ENCODE data around the gene DPP6. TPM values are rescaled to one million over a fixed set of nuclear protein-coding genes. Genes with fewer than 3 reads are reported as not detected.
"Not testable (repeated sequence)": the region's sequence is repeated elsewhere in the genome, so short reads cannot be mapped to it uniquely, and the experiment has no call there.

The DPP6 gene
- total and polyA plus RNA-seq, 4 experiments from 2014 or later: not detected

DNA sequence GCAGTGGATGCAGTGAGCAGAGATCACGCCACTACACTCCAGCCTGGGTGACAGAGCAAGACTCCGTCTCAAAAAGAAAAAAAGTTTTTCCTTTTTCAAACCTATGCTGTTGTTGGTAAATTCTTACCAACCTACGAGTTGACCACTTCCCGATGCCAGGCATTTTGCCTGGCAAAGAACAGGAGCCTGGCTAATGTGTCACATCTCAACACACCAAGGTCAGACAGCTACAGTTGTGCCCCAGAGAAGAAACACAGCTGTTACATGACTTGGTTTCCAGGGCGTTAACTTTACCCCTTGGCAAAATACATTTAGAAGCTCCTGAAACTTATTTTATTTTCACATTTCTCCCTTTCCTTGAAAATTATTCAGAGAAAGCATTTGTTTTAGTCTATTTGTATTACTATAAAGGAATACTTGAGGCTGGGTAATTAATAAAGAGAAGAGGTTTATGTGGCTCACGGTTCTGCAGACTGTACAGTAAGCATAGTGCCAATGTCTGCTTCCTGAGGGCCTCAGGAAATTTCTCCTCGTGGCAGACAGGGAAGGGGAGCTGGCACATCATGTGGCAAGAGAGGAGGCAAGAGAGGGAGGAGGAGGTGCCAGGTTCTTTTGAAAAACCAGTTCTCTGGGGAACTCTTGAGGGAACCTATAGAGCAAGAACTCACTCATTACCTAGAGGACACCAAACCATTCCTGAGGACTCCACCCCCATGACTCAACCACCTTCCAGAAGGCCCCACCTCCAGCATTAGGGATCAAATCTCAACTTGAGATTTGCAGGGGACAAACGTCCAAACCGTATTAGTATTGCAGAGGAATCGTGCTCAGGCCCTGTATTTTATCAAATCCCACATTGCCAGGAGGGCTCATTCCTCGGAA is 867.4 kb downstream of the DPP6 start:
- H3K36me3 ChIP-seq (ENCODE audit: insufficient read depth, low read length): no peaks in the 10 kb centered on the region
- Mint-ChIP-seq H3K9me3 (peaks cover 0 to 2% (median 0%) of the 10 kb centered on the region in 8 donors), H3K4me3 (no peak overlapping the region), H3K27me3 (peaks cover 8 to 15% of the 10 kb centered on the region in 2 donors), H3K27ac (no peak overlapping the region), H3K36me3 (no peaks in the 10 kb centered on the region), H3K4me1 (peaks cover 0 to 1% (median 0%) of the 10 kb centered on the region in 4 donors)
- DNase-seq: no peak
- H3K27ac ChIP-seq (ENCODE audit: low read depth, low read length): no peak overlapping the region
- no peaks in the 10 kb centered on the region for H3K9me3 ChIP-seq (ENCODE audit: control insufficient read depth in 1 of 2, low read length in 2 of 2)
- no peak overlapping the region for H3K4me3 ChIP-seq (ENCODE audit: low read length in 2 of 2)
- H3K27me3 ChIP-seq (ENCODE audit: insufficient read depth, low read length): no peaks in the 10 kb centered on the region
- intact Hi-C loops (cut with micrococcal nuclease): no loop called here
- ChIA-PET POLR2A (ENCODE audit: partially characterized antibody) (no interaction called here), CTCF (ENCODE audit: partially characterized antibody) (interaction anchor here (1.0 to 1.7 kb wide), 3 partner anchors 8 to 34 kb away, joined by 3 to 7 read pairs (median 3); no protein-coding TSS in a partner anchor)
- no peaks in the 10 kb centered on the region for H3K4me1 ChIP-seq (ENCODE audit: insufficient read depth, low read length)

DNA sequence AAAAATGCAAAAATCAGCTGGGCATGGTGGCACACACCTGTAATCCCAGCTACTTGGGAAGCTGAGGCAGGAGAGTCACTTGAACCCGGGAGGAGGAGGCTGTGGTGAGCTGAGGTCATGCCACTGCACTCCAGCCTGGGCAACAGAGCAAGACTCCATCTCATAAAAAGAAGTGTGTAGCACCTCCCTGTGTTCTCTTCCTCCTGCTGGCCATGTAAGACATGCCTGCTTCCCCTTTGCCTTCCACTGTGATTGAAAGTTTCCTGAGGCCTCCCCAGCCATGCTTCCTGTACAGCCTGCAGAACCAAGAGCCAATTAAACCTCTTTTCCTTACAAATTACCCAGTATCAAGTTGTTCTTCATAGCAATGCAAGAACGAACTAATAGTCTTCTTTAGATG is 870.3 kb downstream of the DPP6 start:
- H3K4me3 ChIP-seq (ENCODE audit: low read length in 2 of 2); H3K9me3 ChIP-seq (ENCODE audit: control insufficient read depth in 1 of 2, low read length in 2 of 2); H3K4me1 ChIP-seq (ENCODE audit: insufficient read depth, low read length); H3K9me3 Mint-ChIP-seq; H3K27me3 Mint-ChIP-seq; H3K27me3 ChIP-seq (ENCODE audit: insufficient read depth, low read length); POLR2A ChIA-PET (ENCODE audit: partially characterized antibody); intact Hi-C loops (cut with micrococcal nuclease); H3K36me3 ChIP-seq (ENCODE audit: insufficient read depth, low read length); H3K27ac ChIP-seq (ENCODE audit: low read depth, low read length); DNase-seq; H3K36me3 Mint-ChIP-seq; H3K4me3 Mint-ChIP-seq; H3K27ac Mint-ChIP-seq; H3K4me1 Mint-ChIP-seq: not testable (repeated sequence)
- CTCF ChIA-PET (ENCODE audit: partially characterized antibody): interaction anchor here (0.6 to 4.1 kb wide), 6 partner anchors 9 to 423 kb away, joined by 3 to 39 read pairs (median 4); no protein-coding TSS in a partner anchor

DNA sequence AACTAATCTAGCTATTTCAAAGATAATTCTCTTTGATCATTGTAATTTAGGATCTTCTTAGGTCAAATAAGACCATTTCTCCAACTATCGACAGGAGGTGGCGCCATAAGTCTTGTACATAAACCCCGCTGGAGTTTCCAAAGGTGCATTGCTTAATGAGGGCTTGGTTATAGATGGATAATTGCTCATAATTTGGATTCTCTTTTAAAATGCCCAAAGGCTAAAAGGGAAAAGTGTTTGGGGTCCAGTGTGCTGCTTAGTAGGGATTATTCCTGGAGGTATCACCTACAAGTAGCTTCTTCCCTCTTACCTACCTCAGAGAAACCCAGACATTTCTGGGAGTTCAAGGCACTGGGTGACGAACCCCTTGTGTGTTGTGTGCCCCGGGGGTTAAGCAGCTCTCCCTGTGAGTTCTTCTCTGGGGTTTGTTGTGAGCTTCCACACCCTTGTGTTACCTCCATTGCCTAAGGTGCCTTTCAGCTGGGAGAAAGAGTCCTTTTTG is 875.5 kb downstream of the DPP6 start:
- Histone ChIP-seq H3K36me3 (ENCODE audit: insufficient read depth, low read length) (peaks cover 4% of the 10 kb centered on the region), H3K4me3 (ENCODE audit: low read length in 2 of 2) (peak overlapping the region; percentile 74 to 89), H3K4me1 (ENCODE audit: insufficient read depth, low read length) (peaks cover 25% of the 10 kb centered on the region), H3K27me3 (ENCODE audit: insufficient read depth, low read length) (no peaks in the 10 kb centered on the region), H3K9me3 (ENCODE audit: control insufficient read depth in 1 of 2, low read length in 2 of 2) (no peaks in the 10 kb centered on the region), H3K27ac (ENCODE audit: low read depth, low read length) (peak overlapping the region; percentile 85)
- peaks cover 22 to 42% (median 32%) of the 10 kb centered on the region in 4 donors for H3K4me1 Mint-ChIP-seq
- H3K9me3 Mint-ChIP-seq: peaks cover 0 to 2% (median 0%) of the 10 kb centered on the region in 8 donors
- peak overlapping the region; percentile 91 to 98 (median 94) for H3K4me3 Mint-ChIP-seq
- intact Hi-C loops (cut with micrococcal nuclease): loop anchor here (1.0 to 5.0 kb wide), 16 partner anchors 14 to 1965 kb away; partner anchors contain the start of genes INSIG1, LMBR1, PAXIP1 and RNF32
- H3K36me3 Mint-ChIP-seq: peaks cover 5 to 11% of the 10 kb centered on the region in 2 donors
- DNase-seq: peak; percentile 76 to 84 (median 77)
- H3K27ac Mint-ChIP-seq: peak overlapping the region; percentile 95 to 99 (median 98)
- ChIA-PET POLR2A (ENCODE audit: partially characterized antibody) (interaction anchor here (1.1 to 2.9 kb wide), 13 partner anchors 14 to 417 kb away, joined by 3 to 46 read pairs (median 6); partner anchors contain the start of genes INSIG1 and PAXIP1), CTCF (ENCODE audit: partially characterized antibody) (interaction anchor here (0.7 to 5.1 kb wide), 56 partner anchors 9 to 1966 kb away, joined by 3 to 115 read pairs (median 4); partner anchors contain the start of genes LMBR1 and PAXIP1)
- H3K27me3 Mint-ChIP-seq: no peaks in the 10 kb centered on the region

DNA sequence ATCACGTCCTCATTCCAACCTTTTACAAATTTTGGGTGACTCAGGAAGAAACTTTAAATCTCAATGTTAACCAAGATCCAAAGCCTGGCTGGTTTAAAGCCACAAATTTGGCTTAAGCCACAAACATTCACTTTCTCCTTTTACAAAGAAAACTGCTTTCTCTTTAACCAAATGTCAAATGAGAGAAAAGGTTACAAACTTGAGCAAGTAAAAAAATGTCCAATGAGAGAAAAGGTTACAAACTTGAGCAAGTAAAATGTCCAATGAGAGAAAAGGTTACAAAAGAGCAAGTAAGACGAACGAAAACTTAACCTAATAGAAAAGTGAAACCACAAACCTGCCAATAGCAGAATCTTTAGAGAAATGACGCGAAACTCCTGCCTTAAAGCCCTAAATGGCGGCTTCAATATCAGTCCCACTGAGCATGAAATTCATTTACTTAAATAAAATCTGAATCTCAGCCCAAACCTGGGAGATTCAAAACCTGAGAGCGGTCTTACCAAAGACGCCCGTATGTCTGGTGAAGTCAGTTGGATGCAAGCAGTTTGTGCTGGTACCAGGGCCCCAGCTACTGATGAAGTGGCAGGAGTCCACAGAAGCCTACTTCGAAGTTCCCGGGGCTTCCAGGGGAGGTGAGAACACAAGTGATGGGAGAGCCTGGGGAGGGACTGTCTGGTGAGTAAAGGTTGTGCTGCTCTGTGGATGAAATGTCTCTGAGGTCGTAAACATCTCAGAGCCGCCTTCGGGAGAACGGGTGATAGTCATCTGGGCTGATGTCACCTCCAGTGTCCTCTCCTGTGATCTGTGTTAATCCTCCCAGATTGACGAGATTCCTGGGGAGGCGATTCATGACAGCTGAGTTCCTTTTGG is 876.2 kb downstream of the DPP6 start:
- Mint-ChIP-seq H3K9me3 (peaks cover 0 to 3% (median under 1%) of the 10 kb centered on the region in 8 donors), H3K4me1 (peaks cover 22 to 42% (median 32%) of the 10 kb centered on the region in 4 donors), H3K36me3 (peaks cover 7 to 14% of the 10 kb centered on the region in 2 donors), H3K27me3 (no peaks in the 10 kb centered on the region), H3K4me3 (peak overlapping the region; percentile 91 to 98 (median 94)), H3K27ac (peak overlapping the region; percentile 95 to 99 (median 98))
- Histone ChIP-seq H3K27me3 (ENCODE audit: insufficient read depth, low read length) (no peaks in the 10 kb centered on the region), H3K27ac (ENCODE audit: low read depth, low read length) (peak overlapping the region; percentile 85), H3K36me3 (ENCODE audit: insufficient read depth, low read length) (peaks cover 4% of the 10 kb centered on the region), H3K9me3 (ENCODE audit: control insufficient read depth in 1 of 2, low read length in 2 of 2) (no peaks in the 10 kb centered on the region), H3K4me3 (ENCODE audit: low read length in 2 of 2) (peak overlapping the region; percentile 74 to 89), H3K4me1 (ENCODE audit: insufficient read depth, low read length) (peaks cover 25% of the 10 kb centered on the region)
- CTCF ChIA-PET (ENCODE audit: partially characterized antibody): interaction anchor here (0.7 to 5.1 kb wide), 39 partner anchors 9 to 1965 kb away, joined by 3 to 115 read pairs (median 5); partner anchors contain the start of genes LMBR1 and PAXIP1
- POLR2A ChIA-PET (ENCODE audit: partially characterized antibody): interaction anchor here (1.0 to 2.9 kb wide), 13 partner anchors 14 to 416 kb away, joined by 3 to 46 read pairs (median 6); partner anchors contain the start of genes INSIG1 and PAXIP1
- intact Hi-C loops (cut with micrococcal nuclease): loop anchor here (1.0 to 5.0 kb wide), 8 partner anchors 25 to 1964 kb away; partner anchors contain the start of genes INSIG1, LMBR1 and PAXIP1
- DNase-seq: peak; percentile 75 to 96 (median 95)

DNA sequence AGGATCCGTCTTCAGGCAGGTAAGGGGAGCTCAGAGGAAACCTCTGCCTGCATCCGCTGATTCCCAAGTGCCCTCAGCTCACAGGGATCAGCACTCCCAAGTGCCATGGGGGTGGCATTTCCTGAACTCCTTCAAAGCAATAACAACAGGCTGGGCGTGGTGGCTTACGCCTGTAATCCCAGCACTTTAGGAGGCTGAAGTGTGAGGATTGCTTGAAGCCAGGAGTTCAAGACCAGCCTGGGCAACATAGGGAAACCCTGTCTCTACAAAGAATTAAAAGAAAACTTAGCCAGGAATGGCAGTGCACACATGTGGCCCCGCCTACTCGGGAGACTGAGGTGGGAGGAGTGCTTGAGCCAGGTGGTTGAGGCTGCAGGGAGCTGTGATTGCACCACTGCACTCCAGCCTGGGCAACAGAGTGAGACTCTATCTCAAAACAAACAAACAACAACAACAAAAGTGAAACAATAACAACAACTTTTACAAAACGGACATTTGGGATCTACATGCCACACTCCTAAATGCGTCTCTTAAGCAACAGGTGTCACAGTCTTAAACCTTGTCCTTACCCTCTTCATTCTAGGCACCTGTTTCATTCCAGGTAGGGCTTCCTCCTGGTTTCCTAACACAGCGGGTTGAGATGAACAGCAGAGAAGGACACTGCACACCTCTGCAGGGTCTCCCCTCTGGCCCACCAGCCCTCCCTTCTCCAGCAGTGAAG is 877.0 kb downstream of the DPP6 start:
- intact Hi-C loops (cut with micrococcal nuclease): loop anchor here (5.0 kb wide), 3 partner anchors 603 to 1963 kb away; partner anchors contain the start of gene LMBR1
- ChIA-PET POLR2A (ENCODE audit: partially characterized antibody) (interaction anchor here (1.0 to 2.9 kb wide), 5 partner anchors 73 to 372 kb away, joined by 3 to 46 read pairs (median 4); partner anchors contain the start of gene INSIG1), CTCF (ENCODE audit: partially characterized antibody) (interaction anchor here (1.0 to 5.1 kb wide), 8 partner anchors 16 to 1964 kb away, joined by 3 to 115 read pairs (median 14); partner anchors contain the start of genes LMBR1 and PAXIP1)
- peaks cover 25% of the 10 kb centered on the region for H3K4me1 ChIP-seq (ENCODE audit: insufficient read depth, low read length)
- H3K4me3 ChIP-seq (ENCODE audit: low read length in 2 of 2): peak overlapping the region; percentile 74 to 89
- H3K9me3 ChIP-seq (ENCODE audit: control insufficient read depth in 1 of 2, low read length in 2 of 2): no peaks in the 10 kb centered on the region
- no peaks in the 10 kb centered on the region for H3K27me3 Mint-ChIP-seq
- H3K4me1 Mint-ChIP-seq: peaks cover 22 to 42% (median 32%) of the 10 kb centered on the region in 4 donors
- H3K27me3 ChIP-seq (ENCODE audit: insufficient read depth, low read length): no peaks in the 10 kb centered on the region
- H3K4me3 Mint-ChIP-seq: peak overlapping the region; percentile 91 to 98 (median 94)
- H3K27ac ChIP-seq (ENCODE audit: low read depth, low read length): peak overlapping the region; percentile 85
- peaks cover 4% of the 10 kb centered on the region for H3K36me3 ChIP-seq (ENCODE audit: insufficient read depth, low read length)
- no peak for DNase-seq
- H3K27ac Mint-ChIP-seq: peak overlapping the region; percentile 95 to 99 (median 98)
- peaks cover 0 to 9% (median 1%) of the 10 kb centered on the region in 8 donors for H3K9me3 Mint-ChIP-seq
- H3K36me3 Mint-ChIP-seq: peaks cover 15 to 18% of the 10 kb centered on the region in 2 donors

DNA sequence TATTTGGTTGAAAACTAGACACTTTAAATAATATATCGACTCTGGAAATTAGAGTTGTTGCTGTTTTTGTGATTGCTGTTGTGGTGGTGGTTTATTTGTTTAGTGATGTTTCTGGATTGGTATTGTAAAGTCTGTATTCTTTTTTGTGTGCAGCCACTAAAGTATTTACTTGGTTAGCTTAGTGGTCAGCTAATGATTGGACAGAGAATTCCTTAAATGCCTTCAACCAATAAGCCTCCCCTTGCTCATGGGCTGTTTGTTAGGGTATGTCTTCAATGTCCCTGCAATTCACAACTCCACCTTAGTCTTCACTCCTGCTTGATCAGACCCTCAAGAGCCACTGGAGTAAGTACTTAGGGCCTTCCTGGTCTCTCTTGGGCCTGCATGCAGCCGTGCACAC is 879.7 kb downstream of the DPP6 start:
- H3K36me3 Mint-ChIP-seq: peaks cover 28 to 35% of the 10 kb centered on the region in 2 donors
- peaks cover 0 to 23% (median 8%) of the 10 kb centered on the region in 8 donors for H3K9me3 Mint-ChIP-seq
- peaks cover 4% of the 10 kb centered on the region for H3K36me3 ChIP-seq (ENCODE audit: insufficient read depth, low read length)
- H3K4me1 Mint-ChIP-seq: peaks cover 22 to 50% (median 37%) of the 10 kb centered on the region in 4 donors
- no peak for DNase-seq
- H3K27me3 ChIP-seq (ENCODE audit: insufficient read depth, low read length): no peaks in the 10 kb centered on the region
- POLR2A ChIA-PET (ENCODE audit: partially characterized antibody): interaction anchor here (0.7 kb wide), 1 partner anchor 712 kb away, joined by 3 read pairs; the partner anchor contains the start of gene RBM33
- H3K4me3 ChIP-seq (ENCODE audit: low read length in 2 of 2): no peak overlapping the region
- no peaks in the 10 kb centered on the region for H3K9me3 ChIP-seq (ENCODE audit: control insufficient read depth in 1 of 2, low read length in 2 of 2)
- peak overlapping the region in 2 of 7 donors; percentile 31 to 75 for H3K27ac Mint-ChIP-seq
- peak overlapping the region in 1 of 8 donors; percentile 31 for H3K4me3 Mint-ChIP-seq
- no peak overlapping the region for H3K27ac ChIP-seq (ENCODE audit: low read depth, low read length)
- peaks cover 25% of the 10 kb centered on the region for H3K4me1 ChIP-seq (ENCODE audit: insufficient read depth, low read length)
- no peaks in the 10 kb centered on the region for H3K27me3 Mint-ChIP-seq
- intact Hi-C loops (cut with micrococcal nuclease): no loop called here
- CTCF ChIA-PET (ENCODE audit: partially characterized antibody): no interaction called here

Data from CD4-positive, alpha-beta memory T cell (primary cell).